Measurements from ENCODE around the gene TTLL3.
"Not testable (repeated sequence)": the region's sequence is repeated elsewhere in the genome, so short reads cannot be mapped to it uniquely, and the experiment has no call there.

Gene TTLL3

DNA sequence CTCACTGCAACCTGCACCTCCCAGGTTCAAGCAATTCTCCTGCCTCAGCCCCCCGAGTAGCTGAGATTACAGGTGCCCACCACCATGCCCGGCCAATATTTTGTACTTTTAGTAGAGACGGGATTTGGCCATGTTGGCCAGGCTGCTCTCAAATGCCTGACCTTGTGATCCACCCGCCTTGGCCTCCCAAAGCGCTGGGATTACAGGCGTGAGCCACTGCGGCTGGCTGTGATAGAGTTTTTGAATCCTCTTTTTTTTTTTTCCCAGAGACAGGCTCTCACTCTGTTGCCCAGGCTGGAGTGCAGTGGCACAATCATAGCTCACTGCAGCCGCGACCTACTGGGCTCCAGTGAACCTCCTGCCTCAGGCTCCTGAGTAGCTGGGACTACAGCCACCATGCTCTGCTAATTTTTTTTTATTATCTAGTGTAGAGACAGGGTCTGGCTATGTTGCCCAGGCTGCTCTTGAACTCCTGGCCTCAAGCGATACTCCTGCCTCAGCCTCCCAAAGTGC, 55.1 kb downstream of the TTLL3 start:
- not testable (repeated sequence) for DNase-seq (ENCODE audit: low read depth, low spot score)

DNA sequence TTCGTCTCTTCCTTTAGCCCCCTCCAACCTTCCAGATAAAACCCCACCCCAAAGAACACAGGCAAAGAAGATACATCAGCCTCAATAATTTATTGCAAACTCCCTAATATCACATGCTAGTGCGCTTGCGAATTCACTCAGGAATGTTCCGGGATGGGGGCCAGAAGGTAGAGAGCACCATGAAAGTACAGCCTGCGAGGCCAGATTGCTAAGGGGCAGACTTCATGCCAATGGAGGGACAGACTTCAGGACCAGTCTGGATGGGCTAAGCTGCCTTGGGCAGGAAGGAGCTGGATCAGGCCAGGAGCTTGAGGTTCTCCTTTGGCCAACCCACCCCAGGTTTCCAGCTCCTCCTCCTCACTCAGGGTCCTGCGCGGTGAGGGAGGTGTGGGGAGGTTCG, 56.6 kb downstream of the TTLL3 start:
- DNase-seq (ENCODE audit: low read depth, low spot score): no peak

GRCh38 chr3:9867106-9867505, 57.0 kb downstream of the TTLL3 start:
- no peak for DNase-seq (ENCODE audit: low read depth, low spot score)

GRCh38 chr3:9869955-9870354, 59.9 kb downstream of the TTLL3 start:
- no peak for DNase-seq (ENCODE audit: low read depth, low spot score)

GRCh38 chr3:9870978-9871377, 60.9 kb downstream of the TTLL3 start:
- no peak for DNase-seq (ENCODE audit: low read depth, low spot score)

GRCh38 chr3:9872067-9872466, 62.0 kb downstream of the TTLL3 start:
- not testable (repeated sequence) for DNase-seq (ENCODE audit: low read depth, low spot score)

DNA sequence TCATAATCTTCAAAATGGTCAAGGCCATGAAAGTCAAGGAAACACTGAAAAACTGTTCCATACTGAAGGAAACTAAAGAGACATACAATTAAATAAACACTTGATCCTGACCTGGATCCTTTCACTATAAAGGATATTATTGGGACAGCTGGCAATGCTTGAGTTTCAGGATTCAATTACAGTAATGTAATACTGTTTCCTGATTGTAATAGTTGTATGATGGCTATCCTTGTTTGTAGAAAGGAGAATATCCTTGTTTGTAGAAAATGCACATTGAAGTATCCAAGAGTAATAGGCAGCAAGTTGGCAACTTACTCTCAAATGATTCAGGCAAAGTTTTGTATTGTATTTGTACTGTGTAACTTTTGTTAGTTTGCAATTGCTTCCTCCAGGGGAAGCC, 65.4 kb downstream of the TTLL3 start:
- no peak for DNase-seq (ENCODE audit: low read depth, low spot score)

DNA sequence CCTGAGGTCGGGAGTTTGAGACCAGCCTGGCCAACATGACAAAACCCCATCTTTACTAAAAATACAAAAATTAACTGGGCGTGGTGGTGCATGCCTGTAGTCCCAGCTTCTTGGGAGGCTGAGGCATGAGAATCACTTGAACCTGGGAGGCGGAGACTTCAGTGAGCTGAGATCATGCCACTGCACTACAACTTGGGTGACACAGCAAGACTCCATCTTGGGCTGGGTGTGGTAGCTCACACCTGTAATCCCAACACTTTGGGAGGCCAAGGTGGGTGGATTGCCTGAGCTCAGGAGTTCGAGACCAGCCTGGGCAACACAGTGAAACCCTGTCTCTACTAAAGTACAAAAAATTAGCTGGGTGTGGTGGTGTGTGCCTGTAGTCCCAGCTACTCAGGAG, 66.2 kb downstream of the TTLL3 start:
- not testable (repeated sequence) for DNase-seq (ENCODE audit: low read depth, low spot score)

- no peak for DNase-seq (ENCODE audit: low read depth, low spot score)
Measured at GRCh38 chr3:9876991-9877390, 66.9 kb downstream of the TTLL3 start.

DNA sequence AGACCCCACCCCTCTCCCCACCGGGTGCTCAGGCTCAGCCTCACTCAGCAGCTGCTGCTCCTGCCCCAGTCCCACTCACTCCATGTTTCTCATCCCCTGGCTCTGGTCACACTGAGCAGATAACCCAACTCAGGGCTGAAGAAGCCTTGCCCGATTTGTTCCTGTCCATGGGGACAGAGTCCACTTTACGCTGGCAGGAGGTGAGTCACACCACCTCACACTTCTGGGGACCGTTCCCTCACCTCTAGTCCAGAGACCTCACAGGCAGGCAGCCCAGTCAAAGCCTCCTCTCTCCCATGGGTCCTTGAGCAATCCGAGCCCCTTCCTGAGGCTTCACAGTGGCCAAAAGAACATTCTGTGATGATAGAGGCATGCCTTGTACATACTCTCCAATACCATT, 68.6 kb downstream of the TTLL3 start:
- DNase-seq (ENCODE audit: low read depth, low spot score): no peak

GRCh38 chr3:9879830-9880549, 69.9 kb downstream of the TTLL3 start, which contains the start of gene CIDEC:
Gene CIDEC (minus strand): TSS chr3:9880253. CDS start chr3:9878486, 1,767 bp downstream.
- DNase-seq (ENCODE audit: low read depth, low spot score): no peak

DNA sequence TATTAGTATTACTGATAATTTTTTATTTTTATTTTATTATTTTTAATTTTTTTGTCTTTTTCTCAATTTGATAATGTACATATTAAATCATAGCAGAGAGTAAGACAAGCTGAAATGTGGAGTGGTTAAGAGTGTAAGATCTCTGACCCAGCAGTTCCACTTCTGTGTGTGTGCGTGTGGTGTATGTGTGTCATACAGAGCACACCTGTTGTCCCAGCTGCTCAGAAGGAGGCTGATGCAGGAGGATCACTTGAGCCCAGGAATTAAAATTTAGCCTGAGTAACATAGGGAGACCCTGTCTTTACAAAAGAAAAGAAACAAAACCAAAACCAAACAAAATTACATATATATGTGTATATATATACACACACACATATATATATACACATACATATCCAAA, 71.4 kb downstream of the TTLL3 start:
- DNase-seq (ENCODE audit: low read depth, low spot score): no peak

- no peak for DNase-seq (ENCODE audit: low read depth, low spot score)
Measured at GRCh38 chr3:9883706-9884554, 73.9 kb downstream of the TTLL3 start.

DNA sequence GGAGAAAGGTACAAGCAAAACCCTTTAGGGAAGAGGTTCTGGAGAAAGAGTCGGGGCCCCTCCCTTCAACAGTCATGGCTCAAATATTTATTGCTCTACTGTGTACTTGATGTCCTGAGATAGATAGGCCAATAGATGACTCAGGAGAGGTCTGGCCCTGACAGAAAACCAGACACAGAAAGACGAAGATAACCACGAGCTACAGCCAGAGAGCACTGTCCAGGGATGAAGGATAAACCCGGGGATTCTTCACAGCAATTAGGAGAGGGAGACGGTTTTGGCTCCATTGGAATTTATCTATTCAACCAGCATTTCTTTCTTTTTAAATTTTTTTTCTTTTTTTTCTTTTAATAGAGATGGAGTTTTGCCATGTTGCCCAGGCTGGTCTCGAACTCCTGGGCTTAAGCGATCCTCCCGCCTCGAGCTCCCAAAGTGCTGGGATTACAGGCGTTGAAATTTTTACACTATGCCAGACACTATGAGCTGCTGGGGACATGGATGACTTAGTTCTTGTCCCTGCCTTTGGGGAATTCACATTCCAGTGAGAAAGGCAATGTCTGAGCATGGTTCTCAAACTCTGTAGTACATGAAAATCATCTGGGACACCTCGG, 74.6 kb downstream of the TTLL3 start:
- no peak for DNase-seq (ENCODE audit: low read depth, low spot score)
